ENCODE data around the gene HBG1. TPM values are rescaled to one million over a fixed set of nuclear protein-coding genes. Genes with fewer than 3 reads are reported as not detected.

Gene HBG1
- total RNA-seq, 2 donors from 2014 or later = not detected

DNA sequence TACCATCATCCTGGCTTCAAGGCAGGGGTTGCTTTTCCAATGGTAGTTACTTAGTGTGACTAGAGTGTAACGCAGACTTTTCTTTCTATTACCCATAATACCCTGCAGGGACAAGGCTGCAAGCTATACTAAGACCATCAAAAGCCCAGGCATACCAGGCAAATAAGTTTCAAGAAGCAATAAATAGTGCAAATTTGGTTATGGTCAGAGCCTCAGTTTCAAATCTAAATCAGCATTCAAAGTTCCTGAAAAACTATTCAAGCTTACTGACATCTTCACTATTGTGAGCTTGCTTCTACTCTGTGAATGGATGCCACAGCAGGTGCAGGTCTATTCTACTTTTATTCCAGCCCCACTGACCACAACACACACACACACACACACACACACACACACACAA, 20.3 kb downstream of the HBG1 start:
- TF ChIP-seq, protein P1, sequence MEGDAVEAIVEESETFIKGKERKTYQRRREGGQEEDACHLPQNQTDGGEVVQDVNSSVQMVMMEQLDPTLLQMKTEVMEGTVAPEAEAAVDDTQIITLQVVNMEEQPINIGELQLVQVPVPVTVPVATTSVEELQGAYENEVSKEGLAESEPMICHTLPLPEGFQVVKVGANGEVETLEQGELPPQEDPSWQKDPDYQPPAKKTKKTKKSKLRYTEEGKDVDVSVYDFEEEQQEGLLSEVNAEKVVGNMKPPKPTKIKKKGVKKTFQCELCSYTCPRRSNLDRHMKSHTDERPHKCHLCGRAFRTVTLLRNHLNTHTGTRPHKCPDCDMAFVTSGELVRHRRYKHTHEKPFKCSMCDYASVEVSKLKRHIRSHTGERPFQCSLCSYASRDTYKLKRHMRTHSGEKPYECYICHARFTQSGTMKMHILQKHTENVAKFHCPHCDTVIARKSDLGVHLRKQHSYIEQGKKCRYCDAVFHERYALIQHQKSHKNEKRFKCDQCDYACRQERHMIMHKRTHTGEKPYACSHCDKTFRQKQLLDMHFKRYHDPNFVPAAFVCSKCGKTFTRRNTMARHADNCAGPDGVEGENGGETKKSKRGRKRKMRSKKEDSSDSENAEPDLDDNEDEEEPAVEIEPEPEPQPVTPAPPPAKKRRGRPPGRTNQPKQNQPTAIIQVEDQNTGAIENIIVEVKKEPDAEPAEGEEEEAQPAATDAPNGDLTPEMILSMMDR (IDR thresholded peaks at IDR 0.05) = no peak
- ATAC-seq (ENCODE audit: insufficient number of reproducible peaks, low FRiP score, low read depth) (no peak), DNase-seq (ENCODE audit: low spot score) (no peak)
- Histone ChIP-seq H3K36me3 (no peaks in the 10 kb centered on the region), H3K4me1 (ENCODE audit: control insufficient read depth in 1 of 2, low read depth in 2 of 2) (no peaks in the 10 kb centered on the region), H3K27me3 (replicated peaks; ENCODE audit: insufficient read depth) (no peaks in the 10 kb centered on the region), H3K27ac (no peak overlapping the region), H3K9me3 (no peaks in the 10 kb centered on the region), H3K4me3 (no peak overlapping the region)

DNA sequence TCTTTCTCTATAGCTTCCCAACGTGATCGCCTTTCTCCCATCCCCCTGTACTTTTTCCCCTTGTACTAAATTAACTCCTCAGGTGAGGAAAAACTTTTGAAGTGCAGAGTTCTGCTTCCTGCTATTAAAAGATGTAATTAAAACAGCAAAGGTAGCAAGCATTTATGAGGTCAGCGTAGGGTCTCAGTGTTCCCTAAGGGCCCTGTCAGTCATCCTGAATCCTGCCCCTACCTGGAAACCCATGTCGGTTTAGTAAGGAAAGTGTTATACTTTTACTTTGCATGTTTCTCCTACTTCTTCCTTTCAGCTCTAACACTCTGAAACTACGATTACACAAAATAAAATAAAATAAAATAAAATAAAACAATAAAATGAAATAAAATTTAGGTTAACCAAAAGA, 21.5 kb downstream of the HBG1 start:
- H3K36me3 ChIP-seq = no peaks in the 10 kb centered on the region

DNA sequence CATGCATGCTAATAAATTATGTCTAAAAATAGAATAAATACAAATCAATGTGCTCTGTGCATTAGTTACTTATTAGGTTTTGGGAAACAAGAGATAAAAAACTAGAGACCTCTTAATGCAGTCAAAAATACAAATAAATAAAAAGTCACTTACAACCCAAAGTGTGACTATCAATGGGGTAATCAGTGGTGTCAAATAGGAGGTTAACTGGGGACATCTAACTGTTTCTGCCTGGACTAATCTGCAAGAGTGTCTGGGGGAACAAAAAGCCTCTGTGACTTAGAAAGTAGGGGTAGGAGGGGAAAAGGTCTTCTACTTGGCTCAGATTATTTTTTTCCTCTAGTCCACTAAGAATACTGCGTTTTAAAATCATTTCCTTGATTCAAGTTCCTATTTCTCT, 22.0 kb downstream of the HBG1 start:
- Histone ChIP-seq H3K9me3 (no peaks in the 10 kb centered on the region), H3K27ac (no peak overlapping the region), H3K27me3 (replicated peaks; ENCODE audit: insufficient read depth) (no peaks in the 10 kb centered on the region), H3K4me1 (ENCODE audit: control insufficient read depth in 1 of 2, low read depth in 2 of 2) (no peaks in the 10 kb centered on the region), H3K4me3 (no peak overlapping the region), H3K36me3 (no peaks in the 10 kb centered on the region)
- DNase-seq (ENCODE audit: low spot score) = no peak
- TF ChIP-seq, protein P1 (IDR thresholded peaks at IDR 0.05) = no peak
- ATAC-seq (ENCODE audit: insufficient number of reproducible peaks, low FRiP score, low read depth) = no peak

More for the DNA sequence above, 21.5 kb downstream of the HBG1 start:
- DNase-seq (ENCODE audit: low spot score) = no peak
- TF ChIP-seq, protein P1 (IDR thresholded peaks at IDR 0.05) = no peak
- Histone ChIP-seq H3K27me3 (replicated peaks; ENCODE audit: insufficient read depth) (no peaks in the 10 kb centered on the region), H3K4me1 (ENCODE audit: control insufficient read depth in 1 of 2, low read depth in 2 of 2) (no peaks in the 10 kb centered on the region), H3K4me3 (no peak overlapping the region), H3K27ac (no peak overlapping the region), H3K9me3 (no peaks in the 10 kb centered on the region)
- no peak for ATAC-seq (ENCODE audit: insufficient number of reproducible peaks, low FRiP score, low read depth)

DNA sequence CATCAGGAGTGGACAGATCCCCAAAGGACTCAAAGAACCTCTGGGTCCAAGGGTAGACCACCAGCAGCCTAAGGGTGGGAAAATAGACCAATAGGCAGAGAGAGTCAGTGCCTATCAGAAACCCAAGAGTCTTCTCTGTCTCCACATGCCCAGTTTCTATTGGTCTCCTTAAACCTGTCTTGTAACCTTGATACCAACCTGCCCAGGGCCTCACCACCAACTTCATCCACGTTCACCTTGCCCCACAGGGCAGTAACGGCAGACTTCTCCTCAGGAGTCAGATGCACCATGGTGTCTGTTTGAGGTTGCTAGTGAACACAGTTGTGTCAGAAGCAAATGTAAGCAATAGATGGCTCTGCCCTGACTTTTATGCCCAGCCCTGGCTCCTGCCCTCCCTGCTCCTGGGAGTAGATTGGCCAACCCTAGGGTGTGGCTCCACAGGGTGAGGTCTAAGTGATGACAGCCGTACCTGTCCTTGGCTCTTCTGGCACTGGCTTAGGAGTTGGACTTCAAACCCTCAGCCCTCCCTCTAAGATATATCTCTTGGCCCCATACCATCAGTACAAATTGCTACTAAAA, 22.8 kb downstream of the HBG1 start, which contains the start of gene HBB:
HBB (minus strand) TSS at position 340 of the 579 bp plus-strand sequence; CDS start at position 290, 50 bp downstream.
- H3K9me3 ChIP-seq = no peaks in the 10 kb centered on the region
- DNase-seq (ENCODE audit: low spot score) = no peak

DNA sequence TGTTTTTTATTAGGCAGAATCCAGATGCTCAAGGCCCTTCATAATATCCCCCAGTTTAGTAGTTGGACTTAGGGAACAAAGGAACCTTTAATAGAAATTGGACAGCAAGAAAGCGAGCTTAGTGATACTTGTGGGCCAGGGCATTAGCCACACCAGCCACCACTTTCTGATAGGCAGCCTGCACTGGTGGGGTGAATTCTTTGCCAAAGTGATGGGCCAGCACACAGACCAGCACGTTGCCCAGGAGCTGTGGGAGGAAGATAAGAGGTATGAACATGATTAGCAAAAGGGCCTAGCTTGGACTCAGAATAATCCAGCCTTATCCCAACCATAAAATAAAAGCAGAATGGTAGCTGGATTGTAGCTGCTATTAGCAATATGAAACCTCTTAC, 24.2 kb downstream of the HBG1 start:
- TF ChIP-seq, protein P1 (IDR thresholded peaks at IDR 0.05) = no peak

More for the DNA sequence above, 22.8 kb downstream of the HBG1 start, which contains the start of gene HBB:
- Histone ChIP-seq H3K4me1 (ENCODE audit: control insufficient read depth in 1 of 2, low read depth in 2 of 2) (no peaks in the 10 kb centered on the region), H3K27ac (no peak within 1 kb of the TSS), H3K27me3 (replicated peaks; ENCODE audit: insufficient read depth) (no peaks in the 10 kb centered on the region), H3K36me3 (no peaks in the 10 kb centered on the region), H3K4me3 (no peak within 1 kb of the TSS)
- TF ChIP-seq, protein P1 (IDR thresholded peaks at IDR 0.05) = no peak
- no peak for ATAC-seq (ENCODE audit: insufficient number of reproducible peaks, low FRiP score, low read depth)

More for the DNA sequence above, 24.2 kb downstream of the HBG1 start:
- Histone ChIP-seq H3K36me3 (no peaks in the 10 kb centered on the region), H3K4me3 (no peak overlapping the region), H3K9me3 (no peaks in the 10 kb centered on the region), H3K27me3 (replicated peaks; ENCODE audit: insufficient read depth) (no peaks in the 10 kb centered on the region), H3K27ac (no peak overlapping the region), H3K4me1 (ENCODE audit: control insufficient read depth in 1 of 2, low read depth in 2 of 2) (no peaks in the 10 kb centered on the region)
- no peak for ATAC-seq (ENCODE audit: insufficient number of reproducible peaks, low FRiP score, low read depth)
- no peak for DNase-seq (ENCODE audit: low spot score)
